ENCODE measurements around the gene CDC42BPG.
A peak's percentile ranks its signal among the peaks of the same experiment; 100 is the strongest.

The CDC42BPG gene

GRCh38 chr11:64851831-64852351 lies 7.4 kb upstream of the CDC42BPG start:
- no peak for TF ChIP-seq CTCF (IDR thresholded peaks at IDR 0.05; ENCODE audit: low read depth, low read length, missing control alignments)
- DNase-seq (ENCODE audit: low read depth), result no peak

GRCh38 chr11:64850979-64851567 lies 6.6 kb upstream of the CDC42BPG start:
- H3K4me3 ChIP-seq (ENCODE audit: low read depth, low read length), result no peak overlapping the region

More at GRCh38 chr11:64851831-64852351, 7.4 kb upstream of the CDC42BPG start:
- in situ Hi-C loops (cut with HindIII; ENCODE audit: low sequenced_read_pairs), result loop anchor here (25.0 kb wide), 1 partner anchor 90 kb away; the partner anchor contains the start of gene PYGM
- no peak overlapping the region for H3K4me3 ChIP-seq (ENCODE audit: low read depth, low read length)

GRCh38 chr11:64849598-64850356 lies 5.3 kb upstream of the CDC42BPG start:
- no peak for DNase-seq (ENCODE audit: low read depth)
- no peak for TF ChIP-seq CTCF (IDR thresholded peaks at IDR 0.05; ENCODE audit: low read depth, low read length, missing control alignments)
- H3K4me3 ChIP-seq (ENCODE audit: low read depth, low read length), result no peak overlapping the region
- in situ Hi-C loops (cut with HindIII; ENCODE audit: low sequenced_read_pairs), result loop anchor here (5.0 to 25.0 kb wide), 2 partner anchors 43 to 87 kb away; partner anchors contain the start of gene PYGM

More at GRCh38 chr11:64850979-64851567, 6.6 kb upstream of the CDC42BPG start:
- TF ChIP-seq CTCF (IDR thresholded peaks at IDR 0.05; ENCODE audit: low read depth, low read length, missing control alignments), result no peak
- in situ Hi-C loops (cut with HindIII; ENCODE audit: low sequenced_read_pairs), result loop anchor here (25.0 kb wide), 1 partner anchor 89 kb away; the partner anchor contains the start of gene PYGM
- DNase-seq (ENCODE audit: low read depth), result no peak

- in situ Hi-C loops (cut with HindIII; ENCODE audit: low sequenced_read_pairs), result loop anchor here (5.0 kb wide), 1 partner anchor 43 kb away; no protein-coding TSS in a partner anchor
- TF ChIP-seq CTCF (IDR thresholded peaks at IDR 0.05; ENCODE audit: low read depth, low read length, missing control alignments), result peak; percentile 34
- no peak for DNase-seq (ENCODE audit: low read depth)
- H3K4me3 ChIP-seq (ENCODE audit: low read depth, low read length), result no peak overlapping the region
Observed at GRCh38 chr11:64848826-64849597, 4.6 kb upstream of the CDC42BPG start.

- no peak for DNase-seq (ENCODE audit: low read depth)
- in situ Hi-C loops (cut with HindIII; ENCODE audit: low sequenced_read_pairs), result loop anchor here (5.0 kb wide), 1 partner anchor 44 kb away; no protein-coding TSS in a partner anchor
- TF ChIP-seq CTCF (IDR thresholded peaks at IDR 0.05; ENCODE audit: low read depth, low read length, missing control alignments), result no peak
- H3K4me3 ChIP-seq (ENCODE audit: low read depth, low read length), result no peak overlapping the region
Observed at GRCh38 chr11:64848214-64848825, 3.9 kb upstream of the CDC42BPG start.
